Testis (tissue), 3 donors: Measurements from ENCODE around the gene WNT4. TPM values are rescaled to one million over a fixed set of nuclear protein-coding genes. Genes with fewer than 3 reads are reported as not detected.

Experiments used
- DNase-seq: peaks from one replicate; pipeline ENCODE4 v3.0.0-alpha.2; 2019
- H3K27ac ChIP-seq, 2 donors: fragments of 200-600 bp; sonication (generic); one replicate each; pipeline ENCODE4 v1.5.1; 2019
- H3K27me3 ChIP-seq: fragments of 200-600 bp; sonication (generic); one replicate; pipeline ENCODE4 v1.5.1; 2019
- H3K36me3 ChIP-seq: fragments of 200-600 bp; sonication (generic); one replicate; pipeline ENCODE4 v1.5.1; 2017; ENCODE audit warnings: low read depth; ENCODE audit errors: missing control alignments
- H3K4me1 ChIP-seq: fragments of 200-600 bp; sonication (generic); one replicate; pipeline ENCODE4 v1.5.1; 2019
- H3K4me3 ChIP-seq, 2 donors: fragments of 200-600 bp; sonication (generic); one replicate each; pipeline ENCODE4 v1.5.1; 2017 to 2019
- H3K9me3 ChIP-seq: fragments of 200-600 bp; sonication (generic); one replicate; pipeline ENCODE4 v1.5.1; 2017
- CTCF ChIP-seq, 3 experiments: fragments of 450-650 bp in 2 of 3; fragments of 200-600 bp in 1 of 3; sonication (generic) in 1 of 3; IDR thresholded peaks; one replicate each; pipeline ENCODE4 v1.5.1; 2016 to 2019; ENCODE audit warnings: antibody characterized with exemption in 3 of 3, mild to moderate bottlenecking in 2 of 3, moderate library complexity in 1 of 3
- POLR2A ChIP-seq: fragments of 450-650 bp; IDR thresholded peaks from one replicate; pipeline ENCODE4 v1.6.1; 2017; ENCODE audit warnings: antibody characterized with exemption, mild to moderate bottlenecking, moderate library complexity
- WGBS, 2 donors: methylation state at CpG; one replicate each; pipeline ENCODE4 v1.1.5; 2018; 5-methylcytosine and 5-hydroxymethylcytosine counted together
- intact Hi-C: fragments of 100-400 bp; cut with DNase I; formaldehyde crosslinking; loops from one replicate; pipeline ENCODE4 v1.15.1; 2023; ENCODE audit warnings: low total_unique reads
- polyA plus RNA-seq: library from polyadenylated mRNA; stranded (reverse); fragments of 350-450 nt; fragmentation: Illumina TruSeq; extraction: RNeasy Lipid Tissue Mini Kit (QIAGEN cat#74804); gene quantifications from one replicate; pipeline ENCODE4 v1.2.3, GENCODE V29; 2014; ENCODE audit warnings: low read depth, low replicate concordance; ENCODE audit not compliant: insufficient read depth
- total RNA-seq, 2 donors: library from RNA; depleted of rRNA; stranded (reverse); fragments of >200 nt; gene quantifications; one replicate each; pipeline ENCODE4 v1.2.3, GENCODE V29; 2016

WNT4 gene
- total and polyA plus RNA-seq, 3 donors from 2014 or later: 0.55 to 3.2 (median 0.74) TPM

- WGBS, 2 donors: 55 to 65% methylated on average over 5 of the region's 5 CpGs
- Histone ChIP-seq H3K4me3 (no peak overlapping the region), H3K36me3 (no peaks in the 10 kb centered on the region), H3K27ac (no peak overlapping the region), H3K27me3 (no peaks in the 10 kb centered on the region), H3K4me1 (peaks cover 29% of the 10 kb centered on the region), H3K9me3 (no peaks in the 10 kb centered on the region)
- intact Hi-C loops: no loop called here
- TF ChIP-seq CTCF (IDR thresholded peaks at IDR 0.05): peak; percentile 75 to 89 (median 85)
- no peak for TF ChIP-seq POLR2A
- peak; percentile 46 for DNase-seq
Measured at GRCh38 chr1:22105611-22106207, 37.2 kb downstream of the WNT4 start.

GRCh38 chr1:22104865-22105437, 37.9 kb downstream of the WNT4 start:
- no peak for DNase-seq
- no peak for TF ChIP-seq CTCF (IDR thresholded peaks at IDR 0.05)
- TF ChIP-seq POLR2A: no peak
- intact Hi-C loops: no loop called here
- Histone ChIP-seq H3K27ac (no peak overlapping the region), H3K9me3 (no peaks in the 10 kb centered on the region), H3K27me3 (no peaks in the 10 kb centered on the region), H3K36me3 (no peaks in the 10 kb centered on the region), H3K4me1 (peaks cover 25% of the 10 kb centered on the region), H3K4me3 (no peak overlapping the region)
- WGBS, 2 donors: 86 to 88% methylated on average over 6 of the region's 6 CpGs

- Histone ChIP-seq H3K4me3 (no peak overlapping the region), H3K36me3 (no peaks in the 10 kb centered on the region), H3K27me3 (no peaks in the 10 kb centered on the region), H3K9me3 (no peaks in the 10 kb centered on the region), H3K4me1 (peaks cover 17% of the 10 kb centered on the region), H3K27ac (no peak overlapping the region)
- TF ChIP-seq CTCF (IDR thresholded peaks at IDR 0.05) (no peak), POLR2A (no peak)
- WGBS, 2 donors: 79 to 84% methylated on average over 6 of the region's 6 CpGs
- no peak for DNase-seq
- intact Hi-C loops: no loop called here
Measured at GRCh38 chr1:22104094-22104493, 38.8 kb downstream of the WNT4 start.

DNA sequence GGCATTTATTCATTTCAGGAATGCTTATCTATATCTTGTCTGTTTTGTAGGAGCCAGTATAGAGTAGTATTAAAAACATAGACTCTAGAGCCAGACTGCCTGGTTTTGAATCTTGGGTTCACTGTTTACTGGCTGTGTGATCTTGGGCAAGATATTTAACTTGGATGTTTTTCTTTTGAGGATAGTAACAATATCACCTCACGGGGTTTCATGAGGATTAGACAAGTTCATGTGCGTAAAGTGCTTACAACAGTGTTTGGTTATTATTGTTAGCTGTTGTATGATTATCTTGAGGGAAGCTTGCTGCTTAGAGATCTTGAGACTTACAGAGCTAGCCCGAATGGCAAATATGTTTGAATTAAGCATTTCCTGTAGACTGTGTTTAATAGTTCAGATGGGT, 40.2 kb downstream of the WNT4 start:
- Histone ChIP-seq H3K27ac (no peak overlapping the region), H3K9me3 (no peaks in the 10 kb centered on the region), H3K4me3 (no peak overlapping the region), H3K36me3 (no peaks in the 10 kb centered on the region), H3K4me1 (peaks cover 3% of the 10 kb centered on the region), H3K27me3 (no peaks in the 10 kb centered on the region)
- DNase-seq: no peak
- no peak for TF ChIP-seq CTCF (IDR thresholded peaks at IDR 0.05)
- TF ChIP-seq POLR2A: no peak
- intact Hi-C loops: no loop called here
- 67% methylated on average over 3 of the region's 3 CpGs for WGBS, 2 donors

DNA sequence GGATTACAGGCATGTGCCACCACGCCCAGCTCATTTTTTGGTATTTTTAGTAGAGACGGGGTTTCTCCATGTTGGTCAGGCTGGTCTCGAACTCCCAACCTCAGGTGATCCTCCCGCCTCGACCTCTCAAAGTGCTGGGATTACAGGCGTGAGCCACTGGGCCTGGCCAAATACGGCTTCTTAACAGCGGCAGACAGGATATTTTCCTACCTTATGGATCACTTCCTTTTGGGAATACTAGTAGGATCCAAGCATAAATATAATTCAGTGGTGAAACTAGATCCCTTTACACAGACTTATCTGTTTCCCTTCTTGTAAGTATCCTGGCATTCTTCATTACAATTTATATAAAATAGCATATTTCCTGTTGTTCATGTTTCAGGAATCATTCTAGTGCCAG, 40.9 kb downstream of the WNT4 start:
- no peak for DNase-seq
- no peak overlapping the region for H3K4me3 ChIP-seq
- H3K4me1 ChIP-seq: no peaks in the 10 kb centered on the region
- no peak overlapping the region for H3K27ac ChIP-seq
- intact Hi-C loops: no loop called here
- no peaks in the 10 kb centered on the region for H3K36me3 ChIP-seq
- 87 to 92% methylated on average over 8 of the region's 8 CpGs for WGBS, 2 donors
- H3K27me3 ChIP-seq: no peaks in the 10 kb centered on the region
- H3K9me3 ChIP-seq: no peaks in the 10 kb centered on the region
- no peak for TF ChIP-seq POLR2A
- no peak for TF ChIP-seq CTCF (IDR thresholded peaks at IDR 0.05)
